ENCODE data around the gene OPCML. TPM values are rescaled to one million over a fixed set of nuclear protein-coding genes. Genes with fewer than 3 reads are reported as not detected.

OPCML gene
- total RNA-seq, 1 donor from 2014 or later: 4.6 TPM

DNA sequence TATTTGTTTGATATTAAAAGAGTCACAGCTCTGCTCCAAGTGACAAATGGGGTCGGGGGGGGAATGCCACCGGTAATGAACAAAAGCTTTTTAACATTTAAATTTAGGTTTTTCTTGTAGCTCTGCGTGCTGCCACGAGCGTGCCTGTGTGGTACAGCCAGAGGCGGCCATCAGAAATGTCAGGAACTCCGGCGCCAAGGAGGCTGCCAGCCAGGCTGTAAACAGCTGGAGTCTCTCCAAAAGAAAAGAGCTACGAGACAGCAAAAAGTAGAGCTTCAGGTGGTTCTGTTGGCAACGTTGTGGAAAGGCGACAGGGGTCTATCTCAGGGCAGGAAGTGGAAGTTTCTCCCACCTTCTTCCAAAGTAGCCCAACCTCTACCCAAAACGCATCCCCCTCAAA lies 532.8 kb downstream of the OPCML start:
- H3K4me1 Mint-ChIP-seq (ENCODE audit: unreplicated experiment): peaks cover 3% of the 10 kb centered on the region
- no peaks in the 10 kb centered on the region for H3K36me3 Mint-ChIP-seq
- no peak overlapping the region for H3K27ac Mint-ChIP-seq
- H3K9me3 Mint-ChIP-seq: no peaks in the 10 kb centered on the region
- H3K4me3 Mint-ChIP-seq: no peak overlapping the region
- DNase-seq (ENCODE audit: extremely low spot score, unreplicated experiment): no peak
- no peak for TF ChIP-seq CTCF (conservative IDR thresholded peaks at IDR 0.05)
- peaks cover 59% of the 10 kb centered on the region for H3K27me3 Mint-ChIP-seq

DNA sequence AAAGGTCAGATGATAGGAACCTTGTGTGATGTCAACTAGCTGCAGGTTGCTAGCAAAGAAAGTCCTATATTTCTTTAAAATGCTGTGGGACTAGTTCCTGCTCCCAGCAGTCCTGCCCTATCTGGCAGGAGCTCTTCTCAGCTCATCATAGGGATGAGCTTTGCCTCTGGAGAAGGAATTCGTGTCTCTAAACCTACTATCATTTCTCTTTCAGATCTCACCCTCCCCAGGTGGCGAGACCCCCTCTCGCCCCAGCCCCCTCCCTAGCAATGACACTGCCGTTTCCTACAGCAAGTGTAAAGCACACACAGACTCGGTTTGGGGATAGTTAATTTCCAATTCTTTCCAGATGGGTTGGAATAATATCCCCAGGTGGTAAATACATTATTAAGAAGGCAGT lies 533.3 kb downstream of the OPCML start:
- no peaks in the 10 kb centered on the region for H3K9me3 Mint-ChIP-seq
- H3K4me1 Mint-ChIP-seq (ENCODE audit: unreplicated experiment): peaks cover 4% of the 10 kb centered on the region
- no peak overlapping the region for H3K27ac Mint-ChIP-seq
- no peaks in the 10 kb centered on the region for H3K36me3 Mint-ChIP-seq
- H3K4me3 Mint-ChIP-seq: no peak overlapping the region
- no peak for DNase-seq (ENCODE audit: extremely low spot score, unreplicated experiment)
- H3K27me3 Mint-ChIP-seq: peaks cover 60% of the 10 kb centered on the region
- TF ChIP-seq CTCF (conservative IDR thresholded peaks at IDR 0.05): no peak

GRCh38 chr11:132997396-132997795 lies 534.9 kb downstream of the OPCML start:
- no peak for DNase-seq (ENCODE audit: extremely low spot score, unreplicated experiment)
- peaks cover 68% of the 10 kb centered on the region for H3K27me3 Mint-ChIP-seq
- H3K27ac Mint-ChIP-seq: no peak overlapping the region
- peaks cover 17% of the 10 kb centered on the region for H3K4me1 Mint-ChIP-seq (ENCODE audit: unreplicated experiment)
- TF ChIP-seq CTCF (conservative IDR thresholded peaks at IDR 0.05): no peak
- H3K4me3 Mint-ChIP-seq: no peak overlapping the region
- H3K36me3 Mint-ChIP-seq: no peaks in the 10 kb centered on the region
- H3K9me3 Mint-ChIP-seq: no peaks in the 10 kb centered on the region

- no peak for TF ChIP-seq CTCF (conservative IDR thresholded peaks at IDR 0.05)
- Mint-ChIP-seq H3K9me3 (no peaks in the 10 kb centered on the region), H3K27ac (no peak overlapping the region), H3K27me3 (peaks cover 81% of the 10 kb centered on the region), H3K36me3 (no peaks in the 10 kb centered on the region), H3K4me3 (no peak overlapping the region), H3K4me1 (ENCODE audit: unreplicated experiment) (peaks cover 17% of the 10 kb centered on the region)
- no peak for DNase-seq (ENCODE audit: extremely low spot score, unreplicated experiment)
Observed at GRCh38 chr11:132994966-132995365, 537.3 kb downstream of the OPCML start.

DNA sequence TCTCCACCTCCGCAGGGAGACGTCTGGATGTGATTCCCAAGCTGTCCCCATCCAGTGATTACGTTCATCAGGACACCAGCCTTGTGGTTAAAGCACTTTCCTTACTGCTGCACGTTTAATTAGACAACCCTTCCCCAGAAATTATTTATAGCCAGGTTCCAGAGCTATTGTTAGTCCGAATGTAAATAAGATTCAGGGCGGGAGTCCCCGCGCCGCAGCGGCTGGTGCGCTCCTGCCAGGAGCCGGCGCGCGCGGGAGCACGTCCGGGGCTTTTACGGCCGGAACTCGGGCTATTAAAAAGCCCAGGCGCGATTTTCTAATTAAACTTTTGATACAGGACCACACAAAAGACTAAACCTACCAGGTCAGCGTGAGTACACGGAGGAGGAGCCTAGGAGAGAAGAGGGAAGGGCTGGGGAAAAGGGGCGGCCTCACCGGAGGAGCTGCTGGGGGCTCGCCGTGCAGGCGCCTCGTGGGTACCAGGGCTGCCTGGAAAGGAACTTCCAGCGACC lies 538.3 kb downstream of the OPCML start:
- Mint-ChIP-seq H3K9me3 (no peaks in the 10 kb centered on the region), H3K4me3 (peak overlapping the region; percentile 80), H3K27ac (no peak overlapping the region), H3K36me3 (no peaks in the 10 kb centered on the region), H3K27me3 (peaks cover 84% of the 10 kb centered on the region), H3K4me1 (ENCODE audit: unreplicated experiment) (peaks cover 17% of the 10 kb centered on the region)
- DNase-seq (ENCODE audit: extremely low spot score, unreplicated experiment): no peak
- TF ChIP-seq CTCF (conservative IDR thresholded peaks at IDR 0.05): no peak

Measured in type B pancreatic cell (in vitro differentiated cells).